ENCODE results near the gene ARFGAP3.
A peak's percentile ranks its signal among the peaks of the same experiment; 100 is the strongest.
"Not testable (repeated sequence)": the region's sequence is repeated elsewhere in the genome, so short reads cannot be mapped to it uniquely, and the experiment has no call there.

The ARFGAP3 gene

DNA sequence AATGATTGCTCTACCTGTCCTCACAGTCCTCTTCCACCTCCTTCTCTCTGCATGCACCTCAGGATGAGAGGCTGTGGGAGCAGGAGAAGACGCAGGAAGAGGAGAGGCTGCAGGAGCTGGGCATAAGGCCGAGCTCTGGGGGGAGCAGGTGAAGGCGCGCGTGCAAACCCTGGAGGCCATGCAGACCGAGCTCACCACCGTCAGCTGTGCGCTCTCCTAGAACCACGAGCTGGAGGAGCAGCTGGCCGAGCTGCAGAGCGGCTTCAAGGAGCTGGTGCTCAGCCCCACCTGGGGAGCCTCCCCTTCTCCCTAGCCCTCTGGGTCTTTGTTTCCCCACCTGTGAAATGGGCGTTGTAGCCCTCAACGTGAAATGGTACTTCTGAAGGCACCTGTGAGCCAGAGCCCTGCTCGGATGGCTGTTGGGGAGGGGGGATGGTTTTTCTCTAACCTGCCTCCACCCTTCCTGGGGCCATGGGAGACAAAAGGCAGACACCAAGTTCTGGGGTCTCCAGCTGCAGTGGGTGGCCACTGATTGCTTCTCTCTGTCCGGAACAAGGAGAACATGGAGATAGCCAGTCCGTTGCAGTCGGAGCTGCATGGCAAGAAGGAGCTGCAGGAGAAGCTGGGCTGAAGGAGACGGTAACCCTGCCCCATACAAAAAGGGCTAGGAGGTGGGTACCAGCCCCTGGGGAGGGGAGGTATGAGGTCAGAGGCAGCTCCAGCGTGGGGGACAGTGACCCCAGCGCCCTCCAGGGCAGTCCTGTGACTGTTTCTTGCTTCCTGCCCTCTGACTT, 71.2 kb downstream of the ARFGAP3 start:
- in situ Hi-C loops (cut with MboI; ENCODE audit: low pct_unique_long_range_greater_than_20kb, low sequenced_read_pairs): no loop called here
- no peak for DNase-seq

DNA sequence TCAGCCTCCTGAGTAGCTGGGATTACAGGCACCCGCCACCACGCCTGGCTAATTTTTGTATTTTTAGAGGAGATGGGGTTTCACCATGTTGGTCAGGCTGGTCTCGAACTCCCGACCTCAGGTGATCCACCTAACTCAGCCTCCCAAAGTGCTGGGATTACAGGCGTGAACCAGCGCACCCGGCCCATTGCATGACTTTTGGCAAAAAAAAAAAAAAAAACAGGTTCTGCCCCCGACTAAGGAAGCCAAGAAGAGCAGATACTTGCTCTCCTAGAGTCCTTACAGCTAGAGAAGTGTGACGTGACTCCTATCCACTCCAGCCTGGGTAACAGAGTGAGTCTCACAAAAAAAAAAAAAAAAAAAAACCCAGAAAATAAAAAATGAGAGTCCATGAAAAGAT, 74.8 kb downstream of the ARFGAP3 start:
- in situ Hi-C loops (cut with MboI; ENCODE audit: low pct_unique_long_range_greater_than_20kb, low sequenced_read_pairs); DNase-seq: not testable (repeated sequence)

DNA sequence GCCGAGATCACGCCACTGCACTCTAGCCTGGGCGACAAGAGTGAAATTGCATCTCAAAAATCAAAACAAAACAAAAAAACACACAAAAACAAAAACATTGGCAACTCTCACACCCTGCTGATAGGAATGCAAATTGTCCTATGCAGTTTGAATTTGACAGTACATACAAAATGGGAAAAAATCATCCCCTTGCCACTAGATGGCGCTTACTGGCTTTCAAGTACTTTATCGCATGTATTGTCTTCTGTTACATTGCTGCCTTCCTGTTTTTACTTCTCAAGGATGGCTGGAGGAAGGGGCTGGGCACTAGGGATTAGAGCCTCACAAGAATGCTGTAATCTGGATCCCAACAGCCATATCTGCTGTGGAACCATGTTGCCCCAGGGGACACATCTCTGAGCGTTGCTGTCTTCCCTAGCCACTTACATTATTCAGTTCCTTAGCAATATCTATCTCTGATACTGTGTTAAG, 77.0 kb downstream of the ARFGAP3 start:
- peak; percentile 84 for DNase-seq
- in situ Hi-C loops (cut with MboI; ENCODE audit: low pct_unique_long_range_greater_than_20kb, low sequenced_read_pairs): no loop called here

DNA sequence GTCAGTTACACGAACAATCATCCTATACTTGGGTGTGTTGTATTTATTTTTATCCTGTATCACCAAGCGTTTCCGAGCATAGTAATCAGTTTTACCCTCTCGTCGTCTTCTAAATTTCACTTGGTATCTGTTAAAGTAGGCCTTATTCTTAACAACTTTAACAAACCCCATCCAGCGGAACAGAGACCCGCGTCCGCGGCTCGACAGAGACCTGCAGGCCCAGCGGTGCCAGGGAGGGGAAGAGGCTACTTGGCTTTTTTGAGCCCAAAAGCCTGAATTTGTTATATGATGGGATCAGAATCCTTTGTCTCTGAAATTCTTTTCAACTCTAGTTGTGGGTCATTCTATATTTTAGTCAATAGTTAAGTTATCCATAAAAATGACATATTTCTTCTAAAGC, 79.9 kb downstream of the ARFGAP3 start:
- in situ Hi-C loops (cut with MboI; ENCODE audit: low pct_unique_long_range_greater_than_20kb, low sequenced_read_pairs): no loop called here
- DNase-seq: no peak

DNA sequence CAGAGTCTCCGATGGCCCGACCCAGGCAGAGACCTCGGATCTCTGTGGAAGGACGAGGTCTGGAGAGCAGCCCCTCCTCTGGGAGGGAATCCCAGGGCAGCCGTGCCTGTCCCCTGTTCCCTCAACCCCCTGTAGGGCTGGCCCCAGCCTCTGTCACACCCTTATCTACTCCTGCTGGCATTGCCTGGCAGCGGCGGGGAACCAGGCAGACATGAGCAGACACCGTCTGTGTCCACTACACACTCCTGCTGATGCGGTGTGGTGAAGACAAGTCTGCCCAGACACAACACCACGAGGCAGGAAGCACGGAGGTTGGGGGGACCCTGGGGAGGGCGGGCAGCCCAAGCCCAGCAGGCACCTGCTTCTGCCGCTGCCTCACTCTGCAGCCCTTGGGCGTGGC, 83.9 kb downstream of the ARFGAP3 start:
- DNase-seq: no peak
- in situ Hi-C loops (cut with MboI; ENCODE audit: low pct_unique_long_range_greater_than_20kb, low sequenced_read_pairs): no loop called here

DNA sequence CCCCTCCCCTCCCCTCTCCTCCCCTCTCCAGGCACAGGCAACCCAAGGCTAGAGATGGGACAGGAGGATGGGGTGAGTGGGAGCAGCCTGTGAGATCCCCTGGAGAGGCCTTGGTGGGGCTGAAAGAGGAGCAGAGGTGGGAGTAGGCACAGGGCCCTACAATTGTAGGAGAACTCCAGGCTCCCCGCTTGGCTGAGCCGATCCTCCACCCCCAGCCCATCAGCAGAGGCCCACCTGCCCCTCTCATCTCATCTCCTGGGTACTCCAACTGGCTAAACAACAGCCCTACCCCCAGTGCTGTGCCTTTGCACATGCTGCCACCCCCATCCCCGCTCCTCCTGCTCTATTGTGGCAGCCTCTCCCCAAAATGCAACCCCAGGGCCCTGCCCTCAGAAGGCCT, 84.4 kb downstream of the ARFGAP3 start:
- no peak for DNase-seq
- in situ Hi-C loops (cut with MboI; ENCODE audit: low pct_unique_long_range_greater_than_20kb, low sequenced_read_pairs): no loop called here

DNA sequence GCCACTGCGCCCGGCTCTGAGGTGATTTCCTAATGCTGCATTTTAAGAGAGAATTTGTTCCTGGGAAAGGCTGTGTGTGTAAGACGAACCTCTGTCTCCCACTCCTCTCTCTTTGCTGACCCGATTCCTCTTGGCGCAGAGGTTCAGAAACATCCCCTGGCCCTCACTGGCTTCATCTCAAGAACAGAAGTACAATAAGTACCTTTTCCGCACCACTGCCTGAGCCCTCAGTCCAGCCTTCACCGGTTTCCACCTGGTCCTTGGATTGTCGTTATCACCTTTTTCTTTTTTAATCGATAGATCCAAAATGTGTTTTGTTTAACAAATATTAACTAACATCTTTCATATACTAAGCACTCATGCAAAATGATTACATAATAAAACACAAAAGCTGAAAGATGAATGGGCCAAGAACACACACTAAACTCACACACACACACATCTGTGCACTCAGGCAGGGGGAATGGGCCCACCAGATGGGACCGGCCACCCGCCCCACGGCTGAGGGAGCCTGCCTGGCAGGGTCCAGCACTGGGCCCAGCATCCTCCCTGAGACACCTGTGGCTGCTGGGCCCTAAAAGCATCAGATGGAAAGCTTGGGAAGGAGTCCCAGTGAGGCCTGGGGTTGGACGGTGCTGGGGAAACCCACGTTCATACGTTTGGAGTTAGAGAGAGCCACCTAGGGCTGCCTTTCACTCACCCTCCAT, 86.0 kb downstream of the ARFGAP3 start:
- in situ Hi-C loops (cut with MboI; ENCODE audit: low pct_unique_long_range_greater_than_20kb, low sequenced_read_pairs): no loop called here
- DNase-seq: no peak

DNA sequence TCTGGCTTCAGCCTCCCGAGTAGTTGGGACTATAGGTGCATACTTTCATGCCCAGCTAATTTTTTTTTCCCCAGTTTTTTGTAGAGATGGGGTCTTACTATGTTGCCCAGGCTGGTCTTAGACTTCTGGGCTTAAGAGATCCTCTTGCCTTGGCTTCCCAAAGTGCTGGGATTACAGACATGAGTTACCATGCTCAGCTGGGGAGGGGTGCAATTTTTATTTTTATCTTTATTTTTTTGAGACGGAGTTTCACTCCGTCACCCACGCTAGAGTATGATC, 86.7 kb downstream of the ARFGAP3 start:
- no peak for DNase-seq
- in situ Hi-C loops (cut with MboI; ENCODE audit: low pct_unique_long_range_greater_than_20kb, low sequenced_read_pairs): no loop called here

DNA sequence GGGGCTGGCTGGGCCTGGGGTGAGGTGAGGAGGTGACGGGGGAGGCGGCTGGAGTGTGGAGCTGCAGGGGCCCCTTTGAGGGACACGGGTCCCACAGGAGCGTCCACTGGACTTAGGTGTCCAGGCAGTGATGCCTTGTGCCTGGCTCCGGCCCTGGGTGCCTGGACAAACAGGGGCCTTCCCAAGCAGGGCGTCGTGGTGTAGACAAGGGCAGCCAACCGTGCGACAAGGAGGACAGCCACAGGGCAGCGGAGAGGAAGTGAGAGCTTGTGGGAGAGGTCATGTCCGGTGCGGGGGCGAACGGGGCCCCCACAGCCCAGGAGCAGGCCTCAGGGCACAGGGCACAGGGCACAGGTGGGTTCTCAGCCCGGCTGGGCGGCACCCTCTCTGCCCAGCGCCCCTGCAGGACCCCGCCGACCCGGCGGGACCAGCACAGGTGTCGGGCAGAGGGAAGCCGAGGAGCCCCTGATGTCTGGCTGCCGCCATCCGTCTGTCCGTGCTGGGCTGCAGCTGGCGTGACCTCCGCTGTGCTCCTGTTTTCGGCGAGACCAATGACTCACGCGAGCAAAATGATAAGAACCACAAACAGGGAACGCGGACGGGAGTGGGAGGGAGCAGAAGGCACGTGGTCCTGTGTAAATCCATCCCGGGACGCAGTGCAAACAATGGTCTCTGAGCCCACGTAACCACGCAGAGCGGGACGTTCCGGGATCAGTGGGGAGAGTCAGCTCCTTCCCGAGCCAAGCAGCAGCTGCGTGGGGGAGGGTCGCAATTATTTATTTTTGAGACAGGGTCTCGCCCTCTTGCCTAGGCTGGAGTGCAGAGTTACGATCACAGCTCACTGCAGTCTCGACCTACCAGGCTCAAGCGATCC, 87.3 kb downstream of the ARFGAP3 start:
- in situ Hi-C loops (cut with MboI; ENCODE audit: low pct_unique_long_range_greater_than_20kb, low sequenced_read_pairs): no loop called here
- peak; percentile 59 for DNase-seq

DNA sequence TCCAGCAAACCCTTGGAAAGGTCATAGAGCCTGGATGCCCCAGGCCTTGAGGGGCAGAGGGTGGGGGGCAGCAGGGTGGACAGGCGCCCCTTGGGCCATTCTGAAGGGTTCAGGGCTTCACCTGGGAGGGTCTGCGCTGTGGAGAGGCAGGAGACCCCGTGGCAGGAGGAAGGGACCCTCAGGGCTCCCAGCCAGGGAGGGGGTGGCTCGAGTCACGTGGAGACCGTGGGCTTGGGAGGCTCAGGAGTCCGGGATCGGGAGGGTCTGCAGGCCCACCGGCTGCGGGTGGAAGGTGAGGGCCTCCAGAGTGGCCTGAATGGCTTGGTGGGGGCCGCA, 87.9 kb downstream of the ARFGAP3 start:
- in situ Hi-C loops (cut with MboI; ENCODE audit: low pct_unique_long_range_greater_than_20kb, low sequenced_read_pairs): no loop called here
- no peak for DNase-seq

DNA sequence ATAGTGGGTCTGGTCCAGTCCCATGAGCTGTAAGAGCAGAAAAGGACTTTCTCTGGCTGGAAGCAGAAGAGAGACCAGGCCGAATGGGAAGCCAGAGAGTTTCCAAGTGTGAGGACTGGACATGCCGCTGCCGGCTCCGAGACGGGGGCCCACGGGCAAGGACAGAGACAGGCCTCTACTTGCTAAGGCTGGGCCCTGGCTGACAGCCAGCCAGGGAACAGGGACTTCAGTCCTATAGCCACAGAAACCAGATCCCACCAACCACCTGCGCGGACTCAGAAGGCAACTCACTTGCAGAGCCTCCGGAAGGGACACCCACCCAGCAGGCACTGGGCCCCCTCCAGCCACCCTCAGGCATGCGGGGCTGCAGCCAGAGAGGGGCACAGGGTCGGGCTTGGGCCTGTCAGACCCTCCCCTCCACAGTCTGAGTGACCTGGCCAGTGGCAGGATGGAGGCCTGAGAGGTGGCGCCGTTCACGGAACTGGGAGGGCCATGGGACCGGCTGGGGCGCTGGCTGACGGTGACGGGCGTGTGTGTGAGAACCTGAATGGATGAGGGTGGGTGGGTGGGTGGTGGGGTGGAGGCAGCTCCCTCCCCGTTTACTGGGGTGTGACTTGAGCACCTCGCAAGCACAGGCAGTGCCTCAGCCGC, 88.6 kb downstream of the ARFGAP3 start:
- no peak for DNase-seq
- in situ Hi-C loops (cut with MboI; ENCODE audit: low pct_unique_long_range_greater_than_20kb, low sequenced_read_pairs): no loop called here

DNA sequence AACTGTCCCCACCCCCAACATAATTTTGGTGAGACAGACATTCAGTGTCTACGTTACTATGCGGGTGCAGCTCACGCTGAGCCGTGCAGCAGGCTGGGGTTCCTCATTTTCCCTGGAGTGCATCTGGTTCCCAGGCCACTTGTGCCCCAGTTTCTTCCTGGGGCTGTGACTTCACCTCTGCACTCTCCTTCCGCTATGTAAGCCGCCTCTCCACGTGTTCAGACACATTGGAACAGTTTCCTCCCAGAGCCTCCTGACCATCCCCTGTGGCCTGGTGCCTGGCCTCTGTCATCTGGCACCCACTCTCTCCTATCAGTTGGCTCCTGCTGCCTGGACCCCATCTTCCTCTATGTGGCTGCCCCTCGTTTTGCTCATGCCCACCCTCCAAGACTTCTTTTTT, 90.2 kb downstream of the ARFGAP3 start:
- DNase-seq: peak; percentile 42
- in situ Hi-C loops (cut with MboI; ENCODE audit: low pct_unique_long_range_greater_than_20kb, low sequenced_read_pairs): no loop called here

DNA sequence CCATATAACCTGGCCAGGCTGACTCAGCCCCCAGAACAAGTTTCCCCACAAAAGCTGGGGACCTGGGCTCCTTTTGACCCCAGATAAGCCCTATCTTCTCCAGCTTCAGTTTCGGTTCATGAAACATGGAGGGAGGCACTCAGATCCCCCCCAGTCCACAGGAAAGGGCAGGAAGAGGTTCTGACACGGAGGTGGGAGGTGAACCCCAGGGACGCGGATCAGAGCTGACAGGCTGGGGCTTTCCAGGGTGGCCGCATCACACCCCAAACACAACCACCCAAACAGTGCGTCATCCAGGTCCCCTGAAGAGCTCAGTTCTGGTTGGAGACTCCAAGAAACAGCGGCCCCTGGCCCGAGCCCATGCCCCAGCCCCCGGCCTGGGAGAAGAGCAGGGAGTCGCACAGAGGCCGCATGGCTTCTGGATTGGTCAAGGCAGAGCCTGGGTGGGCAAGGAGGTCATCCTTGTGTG, 92.1 kb downstream of the ARFGAP3 start:
- no peak for DNase-seq
- in situ Hi-C loops (cut with MboI; ENCODE audit: low pct_unique_long_range_greater_than_20kb, low sequenced_read_pairs): no loop called here

DNA sequence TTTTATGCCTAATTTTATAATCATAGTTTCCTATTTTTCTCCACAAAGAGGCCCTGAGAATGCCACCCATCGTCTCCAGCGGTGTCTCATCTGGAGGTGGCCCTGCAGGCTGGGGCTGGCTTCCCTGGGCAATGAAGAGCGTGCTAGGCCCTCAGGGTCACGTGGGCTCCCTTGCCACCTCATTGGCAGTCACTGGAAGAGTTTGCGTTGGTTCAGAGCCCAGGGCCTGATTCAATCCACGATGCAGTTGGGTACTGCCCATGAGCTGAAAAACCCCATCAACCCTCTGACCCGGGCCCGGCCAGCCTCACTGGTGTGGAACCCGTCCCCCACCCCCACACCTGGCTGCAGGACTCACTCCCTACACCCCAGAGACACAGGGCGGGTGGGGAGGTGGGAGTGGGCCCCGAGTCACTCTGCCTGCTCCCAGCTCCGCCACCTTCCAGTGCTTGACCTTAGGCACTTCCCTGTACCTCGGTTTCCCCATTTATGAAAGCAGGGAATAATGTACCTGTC, 93.0 kb downstream of the ARFGAP3 start:
- in situ Hi-C loops (cut with MboI; ENCODE audit: low pct_unique_long_range_greater_than_20kb, low sequenced_read_pairs): no loop called here
- no peak for DNase-seq

DNA sequence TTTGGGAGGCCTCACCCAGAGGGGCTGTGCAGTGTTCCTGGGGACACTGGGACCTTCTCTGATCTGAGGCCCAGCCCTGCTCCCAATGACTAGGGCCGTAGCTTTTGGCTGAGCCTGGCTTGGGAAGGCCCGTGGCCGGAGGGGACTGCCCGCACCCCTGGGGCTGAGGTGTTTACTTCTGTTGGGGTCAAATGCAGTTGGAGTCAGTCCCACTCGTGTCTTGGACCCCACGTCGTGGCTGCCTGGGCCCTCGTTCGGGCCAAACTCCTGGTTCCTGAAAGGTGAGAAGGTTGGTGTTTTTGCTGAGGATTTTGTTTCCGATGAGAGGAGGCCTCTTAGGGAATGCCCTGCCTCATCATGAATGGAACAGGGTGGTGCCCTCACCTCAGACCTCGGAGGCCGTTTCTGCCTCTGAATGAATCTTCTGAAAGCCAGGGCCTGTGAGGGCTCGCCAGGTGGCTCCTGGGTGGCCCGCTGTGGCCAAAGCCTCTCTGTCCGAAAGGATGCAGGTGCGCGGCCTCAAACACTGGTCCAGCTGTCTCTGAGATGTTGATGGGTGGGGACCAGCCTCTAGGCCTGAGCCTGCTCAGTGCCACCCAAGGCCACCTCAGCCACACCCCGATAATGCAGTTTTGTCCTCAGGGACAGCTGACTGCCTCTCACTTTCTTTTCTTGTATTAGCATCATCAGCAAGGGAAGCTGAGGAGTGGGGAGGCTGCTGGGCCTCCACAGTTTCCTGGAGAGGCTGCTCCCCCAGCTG, 96.1 kb downstream of the ARFGAP3 start:
- in situ Hi-C loops (cut with MboI; ENCODE audit: low pct_unique_long_range_greater_than_20kb, low sequenced_read_pairs): no loop called here
- no peak for DNase-seq

DNA sequence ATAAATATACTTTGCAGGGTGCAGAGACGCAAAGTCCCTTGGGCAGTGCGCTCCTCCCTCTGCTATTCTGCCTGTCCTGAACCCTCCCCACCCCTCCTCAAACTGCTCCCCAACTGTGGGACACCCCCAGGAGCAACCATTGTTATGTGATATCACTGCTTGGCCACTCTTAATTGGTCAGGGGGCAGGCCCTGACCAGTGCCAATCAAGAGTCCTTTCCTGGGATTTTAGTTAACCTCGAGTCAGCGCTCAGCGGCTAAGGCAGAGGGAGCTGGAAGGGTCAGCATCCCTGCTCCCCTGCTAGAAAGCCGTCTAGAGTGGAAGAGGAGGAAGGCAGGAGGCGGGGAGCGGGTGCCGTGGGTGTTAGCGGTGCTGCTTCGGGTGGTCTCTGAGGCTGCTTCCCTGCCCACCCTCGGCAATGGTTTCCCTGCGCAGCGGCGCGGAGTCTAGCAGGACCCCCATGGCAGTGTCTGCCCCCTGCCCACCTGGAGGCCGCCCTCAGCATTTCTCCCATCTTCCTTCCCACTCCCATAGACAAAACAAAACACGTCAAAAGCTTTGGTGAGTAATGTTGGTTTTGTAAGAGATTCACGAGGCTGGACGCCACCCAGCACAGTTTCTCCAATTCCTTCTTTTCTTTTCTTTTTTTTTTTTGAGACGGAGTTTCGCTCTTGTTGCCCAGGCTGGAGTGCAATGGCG, 98.0 kb downstream of the ARFGAP3 start:
- in situ Hi-C loops (cut with MboI; ENCODE audit: low pct_unique_long_range_greater_than_20kb, low sequenced_read_pairs): no loop called here
- DNase-seq: no peak

DNA sequence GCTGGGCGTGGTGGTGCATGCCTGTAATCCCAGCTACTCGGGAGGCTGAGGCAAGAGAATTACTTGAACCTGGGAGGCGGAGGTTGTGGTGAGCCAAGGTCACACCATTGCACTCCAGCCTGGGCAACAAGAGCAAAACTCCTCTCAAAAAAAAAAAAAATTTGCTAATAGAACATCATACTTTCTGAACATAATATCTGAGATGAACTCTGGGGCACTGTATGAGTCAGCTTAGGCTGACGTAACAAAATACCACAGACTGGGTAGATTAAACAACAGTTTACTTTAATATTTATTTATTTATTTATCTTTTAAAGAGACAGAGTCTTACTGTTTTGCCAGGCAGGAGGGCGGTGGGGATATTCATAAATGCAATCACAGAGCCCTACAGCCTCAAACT, 101.5 kb downstream of the ARFGAP3 start:
- DNase-seq; in situ Hi-C loops (cut with MboI; ENCODE audit: low pct_unique_long_range_greater_than_20kb, low sequenced_read_pairs): not testable (repeated sequence)

DNA sequence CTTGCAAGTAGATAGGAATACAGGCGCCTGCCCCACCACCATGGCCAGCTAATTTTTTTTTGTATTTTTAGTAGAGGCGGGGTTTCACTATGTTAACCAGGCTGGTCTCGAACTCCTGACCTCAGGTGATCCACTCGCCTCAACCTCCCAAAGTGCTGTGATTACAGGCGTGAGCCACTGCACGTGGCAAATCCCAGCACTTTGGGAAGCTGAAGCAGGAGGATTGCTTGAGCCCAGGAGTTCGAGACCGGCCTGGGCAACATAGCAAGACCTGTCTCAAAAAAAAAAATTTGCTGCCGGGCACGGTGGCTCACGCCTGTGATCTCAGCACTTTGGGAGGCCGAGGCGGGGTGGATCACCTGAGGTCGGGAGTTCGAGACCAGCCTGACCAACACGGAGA, 102.0 kb downstream of the ARFGAP3 start:
- in situ Hi-C loops (cut with MboI; ENCODE audit: low pct_unique_long_range_greater_than_20kb, low sequenced_read_pairs); DNase-seq: not testable (repeated sequence)

Data from KBM-7 (cell line).